GM12878 (cell line): Measurements from ENCODE around the gene CNTNAP5. TPM values are rescaled to one million over a fixed set of nuclear protein-coding genes. Genes with fewer than 3 reads are reported as not detected.

ENCODE experiments used
- ATAC-seq: fragments of 200-7000 bp; cut with Tn5 transposase; 3 replicates; pipeline ENCODE4 v1.9.1; 2020; ENCODE audit warnings: mild to moderate bottlenecking, moderate library complexity
- BruUV-seq: library from RNA; stranded (reverse); fragments of 400-500 nt; replicated peaks from 2 replicates; lab custom pipeline; 2021; lab: Mats Ljungman, UMichigan
- CTCF ChIA-PET: fragments of 300-600 bp; sonication (Branson Sonifier 250); formaldehyde crosslinking; extraction: SDS; loops from one replicate; lab custom pipeline; 2021; ENCODE audit warnings: inconsistent platforms; lab: Yijun Ruan, JAX
- POLR2A ChIA-PET: fragments of 350-600 bp; formaldehyde crosslinking; extraction: SDS; loops from one replicate; lab custom pipeline; 2021; ENCODE audit warnings: inconsistent platforms; lab: Charles Lee
- RAD21 ChIA-PET: fragments of 300-600 bp; sonication (Branson Sonifier 250); formaldehyde crosslinking; loops from one replicate; lab custom pipeline; 2023; ENCODE audit warnings: antibody characterized with exemption; ENCODE audit not compliant: unreplicated experiment; lab: Charles Lee
- SMC1A ChIA-PET: fragments of 300-600 bp; sonication (Branson Sonifier 250); formaldehyde crosslinking; loops from one replicate; lab custom pipeline; 2023; ENCODE audit not compliant: unreplicated experiment, uncharacterized antibody; lab: Charles Lee
- DNase-seq: peaks from one replicate; pipeline ENCODE4 v3.0.0-alpha.2; 2011; ENCODE audit warnings: low read depth, low spot score
- FAIRE-seq: peaks from 3 replicates; lab custom pipeline; 2011; peaks lifted over from hg19 to GRCh38; lab: Jason Lieb, UNC
- H2AFZ ChIP-seq: 2 replicates; pipeline ENCODE4 v1.6.0; 2011; ENCODE audit warnings: low read depth, low read length, control low read depth; ENCODE audit not compliant: control insufficient read depth
- H3K27ac ChIP-seq: 2 replicates; pipeline ENCODE4 v1.5.1; 2011; ENCODE audit warnings: control low read depth; ENCODE audit not compliant: control insufficient read depth, insufficient read depth
- H3K27me3 ChIP-seq, 2 experiments: replicated peaks in 1 of 2; 2 replicates each; pipeline versions ENCODE4 v1.6.0 to v1.6.1; 2011; ENCODE audit warnings: low read length in 1 of 2; ENCODE audit not compliant: control insufficient read depth in 2 of 2, insufficient read depth in 2 of 2
- H3K36me3 ChIP-seq, 2 experiments: 2 replicates each; pipeline ENCODE4 v1.5.1; 2011; ENCODE audit warnings: low read length in 1 of 2; ENCODE audit not compliant: control insufficient read depth in 2 of 2, insufficient read depth in 2 of 2
- H3K4me1 ChIP-seq: 2 replicates; pipeline ENCODE4 v1.6.1; 2011; ENCODE audit warnings: mild to moderate bottlenecking, low read length, moderate library complexity, mixed read lengths; ENCODE audit not compliant: control insufficient read depth, insufficient read depth
- H3K4me2 ChIP-seq: 2 replicates; pipeline ENCODE4 v1.6.0; 2011; ENCODE audit warnings: control low read depth; ENCODE audit not compliant: control insufficient read depth, insufficient read depth
- H3K4me3 ChIP-seq: fragments of 200-600 bp; sonication (generic); 2 replicates; pipeline ENCODE4 v1.5.1; 2016
- H3K79me2 ChIP-seq: 2 replicates; pipeline ENCODE4 v1.6.0; 2011; ENCODE audit warnings: low read length; ENCODE audit not compliant: control insufficient read depth, insufficient read depth
- H3K9ac ChIP-seq: 2 replicates; pipeline ENCODE4 v1.8.0; 2011; ENCODE audit warnings: low read length, control low read depth, mixed read lengths; ENCODE audit not compliant: control insufficient read depth, insufficient read depth
- H3K9me3 ChIP-seq: replicated peaks from 3 replicates; pipeline ENCODE4 v1.5.1; 2011; ENCODE audit warnings: mild to moderate bottlenecking, low read length; ENCODE audit not compliant: control insufficient read depth, insufficient read depth
- H4K20me1 ChIP-seq: 2 replicates; pipeline ENCODE4 v1.6.0; 2011; ENCODE audit not compliant: control insufficient read depth, insufficient read depth
- CEBPZ ChIP-seq: fragments of 150-350 bp; IDR thresholded peaks from 2 replicates; pipeline ENCODE4 v1.6.1; 2016; ENCODE audit warnings: low read depth, low read length
- EGR1 ChIP-seq, 2 experiments: IDR thresholded peaks; 1 replicate in 1 of 2; 2 replicates in 1 of 2; pipeline ENCODE4 v1.6.1; 2011 to 2012; ENCODE audit warnings: low read depth in 2 of 2, low read length in 2 of 2, borderline replicate concordance in 1 of 2, mild to moderate bottlenecking in 1 of 2, moderate library complexity in 1 of 2
- EZH2 ChIP-seq: IDR thresholded peaks from 2 replicates; pipeline ENCODE4 v1.6.1; 2012; ENCODE audit warnings: low read depth, mild to moderate bottlenecking, control low read depth, inconsistent platforms, low read length, borderline replicate concordance; ENCODE audit not compliant: control insufficient read depth
- MAX ChIP-seq: IDR thresholded peaks from 2 replicates; pipeline ENCODE4 v1.6.1; 2012; ENCODE audit warnings: low read depth, low read length, improper control_type of control experiment
- MEF2A ChIP-seq: IDR thresholded peaks from 2 replicates; pipeline ENCODE4 v1.6.1; 2011; ENCODE audit warnings: low read depth, mild to moderate bottlenecking, low read length, moderate library complexity; ENCODE audit not compliant: insufficient read depth
- MTA2 ChIP-seq: fragments of 450-650 bp; IDR thresholded peaks from 2 replicates; pipeline ENCODE4 v1.6.1; 2016; ENCODE audit warnings: low read depth, mild to moderate bottlenecking, moderate library complexity
- NR2C2 ChIP-seq: IDR thresholded peaks from 2 replicates; pipeline ENCODE4 v1.6.1; 2011; ENCODE audit warnings: borderline replicate concordance, low read depth; ENCODE audit not compliant: control insufficient read depth, insufficient read length
- POU2F2 ChIP-seq: IDR thresholded peaks from 3 replicates; pipeline ENCODE4 v1.6.1; 2011; ENCODE audit warnings: low read depth, mild to moderate bottlenecking, low read length, borderline replicate concordance
- SIN3A ChIP-seq: IDR thresholded peaks from 2 replicates; pipeline ENCODE4 v1.6.1; 2012; ENCODE audit warnings: low read depth, low read length, improper control_type of control experiment
- SMAD1 ChIP-seq: fragments of 450-650 bp; IDR thresholded peaks from 2 replicates; pipeline ENCODE4 v1.6.1; 2018; ENCODE audit warnings: mild to moderate bottlenecking, low read depth; ENCODE audit not compliant: partially characterized antibody
- SMAD5 ChIP-seq: IDR thresholded peaks from 2 replicates; pipeline ENCODE4 v1.6.1; 2016; ENCODE audit warnings: antibody characterized with exemption, low read depth
- YBX1 ChIP-seq: fragments of 450-650 bp; IDR thresholded peaks from 2 replicates; pipeline ENCODE4 v1.6.1; 2016; ENCODE audit warnings: antibody characterized with exemption
- WGBS: methylation state at CpG from one replicate; pipeline ENCODE4 v1.1.6; 2016; ENCODE audit warnings: low lambda C conversion rate; ENCODE audit not compliant: insufficient replicate concordance, insufficient coverage; ENCODE audit errors: missing lambda C conversion rate; 5-methylcytosine and 5-hydroxymethylcytosine counted together
- in situ Hi-C: fragments of 300-500 bp; cut with MboI; formaldehyde crosslinking; loops from 9 replicates; pipeline ENCODE4 v1.14.3; 2018; ENCODE audit warnings: mixed read lengths
- intact Hi-C: fragments of 100-400 bp; cut with micrococcal nuclease; formaldehyde crosslinking; loops from one replicate; pipeline ENCODE4 v1.14.2; 2022; ENCODE audit not compliant: unreplicated experiment
- polyA plus RNA-seq, 11 experiments: library from polyadenylated mRNA; depleted of rRNA in 4 of 11; unstranded in 6 of 11; stranded (reverse) in 5 of 11; fragments of >200 nt; fragmentation: Nextera tagmentation in 4 of 11; fragmentation: Illumina TruSeq in 1 of 11; extraction: Ambion mirVana in 4 of 11; extraction: Trizol in 1 of 11; gene quantifications; 1 replicate in 1 of 11; 2 replicates in 10 of 11; pipeline versions ENCODE4 v1.2.1 to v1.2.3, GENCODE V29; 2011 to 2016; ENCODE audit warnings: inconsistent platforms in 2 of 11, missing spikeins in 2 of 11, low read depth in 1 of 11
- total RNA-seq, 4 experiments: library from RNA; depleted of rRNA in 3 of 4; stranded (reverse); fragments of >200 nt in 3 of 4; fragmentation: Illumina TruSeq in 1 of 4; extraction: Trizol in 1 of 4; gene quantifications; 2 replicates each; pipeline versions ENCODE4 v1.2.1 to v1.2.3, GENCODE V29; 2013 to 2021

CNTNAP5 gene
- total and polyA plus RNA-seq, 10 of the 15 experiments (the other 5 are each of a cell fraction or from before 2014, with no cell fraction given): not detected

- H3K4me3 ChIP-seq: no peak overlapping the region
- no peak overlapping the region for H2AFZ ChIP-seq
- no peaks in the 10 kb centered on the region for H3K9me3 ChIP-seq
- TF ChIP-seq SIN3A (no peak), MAX (no peak), MEF2A (no peak)
- no peak overlapping the region for H3K9ac ChIP-seq
- no peaks in the 10 kb centered on the region for H4K20me1 ChIP-seq
- in situ Hi-C loops (no loop called here), intact Hi-C loops (no loop called here)
- no peaks in the 10 kb centered on the region for H3K4me1 ChIP-seq
- no peaks in the 10 kb centered on the region for H3K27me3 ChIP-seq
- no peaks in the 10 kb centered on the region for H3K36me3 ChIP-seq
- SMC1A ChIA-PET: no interaction called here
- H3K79me2 ChIP-seq: no peaks in the 10 kb centered on the region
- no peak for ATAC-seq
- H3K4me2 ChIP-seq: no peak overlapping the region
- POLR2A ChIA-PET: no interaction called here
- no peak overlapping the region for H3K27ac ChIP-seq
- no peak for DNase-seq
- CTCF ChIA-PET: no interaction called here
- no peak for FAIRE-seq
- no TSS peak for BruUV-seq
- RAD21 ChIA-PET: no interaction called here
These were observed 276.8 kb downstream of the CNTNAP5 start for GRCh38 chr2:124301915-124302314.

- no peak for FAIRE-seq
- CTCF ChIA-PET: no interaction called here
- Histone ChIP-seq H3K4me2 (no peak overlapping the region), H3K79me2 (no peaks in the 10 kb centered on the region), H3K27me3 (no peaks in the 10 kb centered on the region), H3K4me3 (no peak overlapping the region), H3K4me1 (no peaks in the 10 kb centered on the region), H3K36me3 (no peaks in the 10 kb centered on the region), H3K9ac (no peak overlapping the region), H2AFZ (no peak overlapping the region), H4K20me1 (no peaks in the 10 kb centered on the region), H3K9me3 (no peaks in the 10 kb centered on the region), H3K27ac (no peak overlapping the region)
- POLR2A ChIA-PET: no interaction called here
- intact Hi-C loops (no loop called here), in situ Hi-C loops (no loop called here)
- ATAC-seq: no peak
- RAD21 ChIA-PET: no interaction called here
- no peak for DNase-seq
- no TSS peak for BruUV-seq
- SMC1A ChIA-PET: interaction anchor here (1.2 kb wide), 1 partner anchor 36 kb away, joined by 3 read pairs; no protein-coding TSS in a partner anchor
- 5% methylated on average over 1 of the region's 1 CpG for WGBS
- TF ChIP-seq EGR1 (IDR thresholded peaks at IDR 0.05; ENCODE audit: borderline replicate concordance in 1 of 2, low read depth in 2 of 2, low read length in 2 of 2) (no peak), MTA2 (no peak), CEBPZ (no peak), NR2C2 (no peak), SMAD1 (no peak), POU2F2 (no peak), YBX1 (no peak), EZH2 (no peak), SMAD5 (no peak)
These were observed 283.4 kb downstream of the CNTNAP5 start for GRCh38 chr2:124308319-124309062.
